ENCODE measurements around the gene CST7.

Gene CST7

GRCh38 chr20:24972341-24972740, 23.3 kb downstream of the CST7 start:
- H3K27me3 ChIP-seq (ENCODE audit: insufficient read depth, poor library complexity, severe bottlenecking) = no peaks in the 10 kb centered on the region
- TF ChIP-seq CTCF (IDR thresholded peaks at IDR 0.05; ENCODE audit: insufficient read depth, low read length) = no peak
- TF ChIP-seq GABPA (IDR thresholded peaks at IDR 0.05; ENCODE audit: low read depth) = no peak
- no peak for TF ChIP-seq POLR2AphosphoS5 (IDR thresholded peaks at IDR 0.05; ENCODE audit: low read depth)
- TF ChIP-seq SPI1 (IDR thresholded peaks at IDR 0.05; ENCODE audit: borderline replicate concordance, low read depth) = no peak
- no peak for TF ChIP-seq REST (IDR thresholded peaks at IDR 0.05; ENCODE audit: insufficient replicate concordance, low read depth)
- no peak overlapping the region for H3K4me3 ChIP-seq (replicated peaks; ENCODE audit: insufficient read depth, low read length)
- no peak for DNase-seq (ENCODE audit: low read depth in 1 of 2, low spot score in 1 of 2)
- H3K27ac ChIP-seq (replicated peaks) = no peak overlapping the region

GRCh38 chr20:24977336-24977735, 28.3 kb downstream of the CST7 start:
- no peak overlapping the region for H3K4me3 ChIP-seq (replicated peaks; ENCODE audit: insufficient read depth, low read length)
- H3K27me3 ChIP-seq (ENCODE audit: insufficient read depth, poor library complexity, severe bottlenecking) = no peaks in the 10 kb centered on the region
- no peak overlapping the region for H3K27ac ChIP-seq (replicated peaks)
- no peak for TF ChIP-seq POLR2AphosphoS5 (IDR thresholded peaks at IDR 0.05; ENCODE audit: low read depth)
- no peak for TF ChIP-seq GABPA (IDR thresholded peaks at IDR 0.05; ENCODE audit: low read depth)
- no peak for TF ChIP-seq REST (IDR thresholded peaks at IDR 0.05; ENCODE audit: insufficient replicate concordance, low read depth)
- no peak for TF ChIP-seq CTCF (IDR thresholded peaks at IDR 0.05; ENCODE audit: insufficient read depth, low read length)
- TF ChIP-seq SPI1 (IDR thresholded peaks at IDR 0.05; ENCODE audit: borderline replicate concordance, low read depth) = no peak
- no peak for DNase-seq (ENCODE audit: low read depth in 1 of 2, low spot score in 1 of 2)

- TF ChIP-seq POLR2AphosphoS5 (IDR thresholded peaks at IDR 0.05; ENCODE audit: low read depth) = no peak
- no peak for TF ChIP-seq SPI1 (IDR thresholded peaks at IDR 0.05; ENCODE audit: borderline replicate concordance, low read depth)
- no peak for TF ChIP-seq GABPA (IDR thresholded peaks at IDR 0.05; ENCODE audit: low read depth)
- no peak for TF ChIP-seq REST (IDR thresholded peaks at IDR 0.05; ENCODE audit: insufficient replicate concordance, low read depth)
- no peak for TF ChIP-seq CTCF (IDR thresholded peaks at IDR 0.05; ENCODE audit: insufficient read depth, low read length)
- no peak overlapping the region for H3K4me3 ChIP-seq (replicated peaks; ENCODE audit: insufficient read depth, low read length)
- H3K27me3 ChIP-seq (ENCODE audit: insufficient read depth, poor library complexity, severe bottlenecking) = no peaks in the 10 kb centered on the region
- H3K27ac ChIP-seq (replicated peaks) = no peak overlapping the region
- DNase-seq (ENCODE audit: low read depth in 1 of 2, low spot score in 1 of 2) = no peak
Measured at GRCh38 chr20:24977797-24978196, 28.7 kb downstream of the CST7 start.
